Activated T-cell treated with anti-CD3 and anti-CD28 coated beads, Interleukin-2, amount 50 U/mL, for 48 hours (primary cell): ENCODE measurements around the gene WSB1.

ENCODE experiments used
- DNase-seq, 2 experiments: peaks; one replicate each; pipeline ENCODE4 v3.0.0-alpha.2; 2020

The WSB1 gene

DNA sequence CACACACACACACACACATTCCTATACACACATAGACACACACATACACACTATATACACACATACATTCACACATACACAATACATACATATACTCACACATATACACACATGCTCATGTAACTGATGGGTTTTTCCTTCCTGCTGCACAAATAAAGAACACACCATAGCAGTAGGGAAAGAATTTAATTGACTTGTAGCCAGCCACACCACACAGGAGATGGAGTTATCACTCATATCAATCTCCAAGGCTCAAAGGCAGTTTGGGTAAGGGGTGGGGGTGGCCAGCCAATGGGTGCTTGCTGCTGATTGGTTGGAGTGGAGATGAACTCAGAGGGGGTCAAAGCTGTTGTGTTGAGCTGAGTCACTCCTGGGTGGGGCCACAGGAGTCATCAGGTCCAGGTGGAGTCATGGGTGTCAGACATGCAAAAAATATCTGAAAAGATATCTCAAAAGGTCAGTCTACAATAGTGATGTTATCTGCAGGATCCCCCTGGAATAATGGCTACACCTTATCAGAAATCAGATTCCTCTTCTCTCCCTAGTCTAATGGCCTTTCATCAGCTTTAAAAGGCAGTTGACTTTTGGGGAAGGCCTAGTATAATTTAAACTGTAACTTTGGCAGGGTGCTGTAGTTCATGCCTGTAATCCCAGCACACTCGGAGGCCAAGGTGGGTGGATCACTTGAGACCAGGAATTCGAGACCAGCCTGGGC lies 46.1 kb downstream of the WSB1 start:
- peak; percentile 49 to 63 for DNase-seq

DNA sequence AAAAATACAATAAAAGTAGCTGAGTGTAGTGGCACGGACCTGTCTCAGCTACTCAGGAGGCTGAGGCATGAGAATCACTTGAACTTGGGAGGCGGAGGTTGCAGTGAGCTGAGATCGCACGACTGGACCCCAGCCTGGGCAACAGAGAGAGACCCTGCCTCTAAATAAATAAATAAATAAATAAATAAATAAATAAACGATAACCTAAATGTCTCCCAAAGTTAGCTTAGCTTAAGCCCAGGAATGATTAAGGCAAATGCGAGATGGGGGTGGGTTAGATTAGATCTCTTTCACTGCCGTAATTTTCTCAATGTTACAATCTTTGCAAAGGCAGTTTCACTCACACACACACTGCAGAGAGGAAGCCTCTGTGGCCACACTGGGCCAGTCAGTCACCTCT lies 46.7 kb downstream of the WSB1 start:
- no peak for DNase-seq

DNA sequence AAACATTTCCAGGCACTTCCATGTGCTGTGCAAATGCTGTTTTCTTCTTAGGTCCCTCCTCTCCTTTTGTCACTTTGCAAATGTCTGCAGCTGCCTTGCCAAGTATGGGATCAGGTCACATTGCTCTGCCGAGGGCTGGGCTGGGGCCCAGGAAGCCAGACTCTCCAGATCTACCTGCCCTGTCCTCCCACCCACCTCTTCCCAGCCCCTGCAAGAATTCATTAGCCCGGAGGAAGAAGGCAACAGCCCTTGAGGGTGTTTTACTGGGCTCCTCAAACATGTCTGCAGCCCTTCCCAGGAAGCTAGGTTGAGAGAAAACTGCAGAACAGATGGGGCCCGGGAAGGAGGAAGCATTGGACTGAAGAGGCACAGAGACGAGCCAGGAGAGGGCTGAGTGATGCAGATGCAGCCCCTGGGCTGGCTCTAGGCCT lies 47.1 kb downstream of the WSB1 start:
- no peak for DNase-seq

DNA sequence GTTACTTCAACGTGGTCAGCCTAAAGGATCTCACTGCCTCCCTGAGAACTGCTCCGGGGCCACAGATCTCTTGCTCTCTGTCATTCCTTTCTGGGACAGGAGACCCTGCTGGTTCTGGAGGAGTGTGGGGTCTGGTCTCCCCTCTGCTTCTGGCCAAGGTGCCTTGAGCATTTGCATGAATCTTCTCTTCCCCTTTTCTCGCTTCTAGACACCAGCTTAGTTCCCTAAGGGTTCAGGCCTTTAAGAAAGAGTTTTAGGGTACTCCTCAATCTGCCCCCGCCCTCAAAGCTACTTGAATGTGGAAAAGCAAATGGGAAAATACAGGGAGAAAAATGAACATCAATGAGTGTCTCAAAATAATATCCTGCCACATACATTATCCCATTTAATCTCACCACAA lies 48.1 kb downstream of the WSB1 start:
- DNase-seq: no peak

DNA sequence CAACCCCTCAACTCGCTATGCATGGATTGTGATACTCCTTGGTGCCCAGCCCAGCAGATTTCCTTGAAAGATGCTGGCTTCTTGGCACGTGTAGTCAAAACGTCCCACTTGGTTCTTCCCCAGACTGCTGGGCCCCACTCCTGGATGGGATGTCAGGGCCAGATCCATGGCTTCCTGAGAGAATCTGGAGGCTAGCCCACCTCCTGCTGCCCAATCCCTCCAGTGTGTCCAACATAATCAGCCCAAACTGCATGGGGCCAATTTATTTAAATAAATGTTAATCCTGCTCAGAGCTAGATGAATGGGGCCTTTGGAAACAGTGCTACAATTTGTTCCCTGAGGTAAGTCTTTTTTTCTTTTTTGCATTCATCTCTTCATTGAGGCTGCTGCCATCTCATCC lies 49.4 kb downstream of the WSB1 start:
- no peak for DNase-seq

DNA sequence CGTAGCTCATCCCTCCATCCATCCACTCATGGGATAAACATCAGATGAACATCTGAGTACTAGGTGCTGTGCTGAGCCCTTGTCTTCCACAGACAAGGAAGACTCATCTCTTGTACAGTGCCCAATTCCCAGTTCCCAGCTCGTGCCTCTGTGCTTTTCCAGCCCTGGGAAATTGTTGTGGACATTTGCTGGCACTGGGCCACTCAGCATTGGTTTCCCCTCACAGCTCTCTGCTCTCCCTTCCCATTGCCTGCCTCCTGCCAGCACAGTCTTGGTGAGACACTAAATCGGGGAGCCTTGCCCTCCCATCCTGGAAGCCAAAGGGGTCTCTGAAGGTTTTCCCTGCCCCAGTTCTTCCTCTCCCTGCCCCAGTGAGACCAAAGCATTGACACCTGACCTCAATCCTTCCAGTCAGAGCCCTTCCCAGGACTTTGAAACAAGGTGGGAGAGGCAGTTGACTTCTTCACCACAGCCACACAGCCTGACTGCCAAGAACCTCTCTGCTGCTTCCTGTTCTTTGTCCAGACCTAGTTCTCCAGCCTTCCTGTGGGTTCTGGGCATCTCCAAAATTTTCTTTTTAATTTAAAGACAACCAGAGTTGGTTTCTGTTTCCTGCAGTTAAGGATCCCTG lies 50.2 kb downstream of the WSB1 start:
- no peak for DNase-seq

DNA sequence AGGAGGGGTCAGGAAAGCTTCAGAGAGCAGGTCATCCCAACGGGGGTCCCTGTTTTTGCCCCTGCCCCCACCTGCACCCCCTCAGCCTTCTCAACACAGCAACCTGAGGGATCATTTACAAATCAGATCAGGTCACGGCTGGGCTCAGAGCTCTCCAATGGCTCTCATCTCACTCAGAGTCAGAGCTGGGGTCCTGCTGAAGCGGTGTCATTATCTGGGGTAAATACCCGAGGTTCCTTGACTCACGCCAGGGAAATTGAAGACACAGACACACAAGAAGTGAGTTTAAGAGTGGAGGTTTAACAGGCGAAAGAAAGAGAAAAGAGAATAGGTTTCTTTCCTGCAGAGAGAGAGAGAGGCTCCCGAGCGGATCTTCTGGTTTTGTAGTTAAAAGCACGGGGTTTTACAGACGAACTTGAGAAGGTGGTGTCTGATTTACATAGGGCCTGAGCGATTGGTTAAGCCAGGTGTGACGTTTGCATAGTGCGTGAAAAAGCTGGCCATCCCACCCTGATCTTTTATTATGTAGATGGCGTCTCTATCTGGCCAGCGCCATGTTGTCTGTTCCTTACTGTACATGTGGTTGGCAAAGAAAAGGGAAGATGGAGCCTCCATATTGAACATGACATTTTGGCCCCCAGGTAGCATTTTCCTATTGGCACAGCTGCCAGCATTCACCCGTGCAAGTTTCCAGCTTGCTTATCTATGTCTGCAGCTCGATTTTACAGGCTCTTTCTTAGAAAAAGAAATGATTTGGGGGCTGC lies 51.4 kb downstream of the WSB1 start:
- DNase-seq: no peak

DNA sequence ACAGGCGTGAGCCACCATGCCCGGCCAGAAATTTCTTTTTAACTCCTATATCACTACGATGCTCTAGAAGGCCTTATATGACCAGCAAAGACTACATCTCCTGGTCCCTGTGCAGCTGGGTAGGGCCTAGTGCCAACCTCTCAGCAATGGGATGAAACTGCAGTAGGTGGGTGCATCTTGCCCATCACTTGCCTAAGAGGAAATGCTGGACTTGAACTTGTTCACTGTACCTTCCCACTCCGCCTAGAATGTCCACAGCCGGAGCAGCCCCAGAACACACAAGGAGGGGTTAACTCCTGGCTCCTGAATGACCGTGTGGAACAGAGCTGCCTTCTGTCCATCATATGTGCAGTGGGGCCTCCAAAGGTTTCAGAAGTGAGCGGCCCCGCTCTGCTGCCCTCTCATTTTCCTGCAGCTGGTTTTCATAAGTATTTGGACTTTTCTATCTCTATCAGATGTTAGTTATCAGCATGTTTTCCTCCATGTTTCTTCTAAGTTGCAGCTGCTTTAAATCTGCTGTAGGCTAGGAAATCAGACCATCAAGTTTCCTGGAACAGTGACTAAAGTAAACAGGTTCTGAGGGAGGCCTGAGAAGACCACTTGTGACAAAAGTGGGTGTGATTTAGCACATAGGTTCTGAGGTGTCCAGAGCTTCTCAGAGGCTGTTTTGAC lies 52.5 kb downstream of the WSB1 start:
- DNase-seq: no peak

DNA sequence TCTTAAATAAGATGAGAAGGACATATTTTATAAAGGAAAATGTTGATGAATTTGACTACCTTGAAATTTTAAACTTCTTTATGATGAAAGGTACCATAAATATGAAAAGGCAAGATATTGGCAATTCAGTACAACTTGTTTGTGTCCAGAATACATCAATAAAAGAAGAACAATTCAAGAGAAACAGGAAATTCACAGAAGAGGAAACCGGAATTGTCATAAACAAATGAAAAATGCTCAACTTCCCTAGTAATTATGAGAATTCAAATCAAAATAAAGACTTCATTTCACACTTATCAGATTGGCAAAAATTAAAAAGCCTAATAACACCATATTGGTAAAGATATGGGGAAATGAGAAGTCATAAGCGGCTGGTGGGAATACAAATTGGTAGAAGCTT lies 54.3 kb downstream of the WSB1 start:
- no peak for DNase-seq

DNA sequence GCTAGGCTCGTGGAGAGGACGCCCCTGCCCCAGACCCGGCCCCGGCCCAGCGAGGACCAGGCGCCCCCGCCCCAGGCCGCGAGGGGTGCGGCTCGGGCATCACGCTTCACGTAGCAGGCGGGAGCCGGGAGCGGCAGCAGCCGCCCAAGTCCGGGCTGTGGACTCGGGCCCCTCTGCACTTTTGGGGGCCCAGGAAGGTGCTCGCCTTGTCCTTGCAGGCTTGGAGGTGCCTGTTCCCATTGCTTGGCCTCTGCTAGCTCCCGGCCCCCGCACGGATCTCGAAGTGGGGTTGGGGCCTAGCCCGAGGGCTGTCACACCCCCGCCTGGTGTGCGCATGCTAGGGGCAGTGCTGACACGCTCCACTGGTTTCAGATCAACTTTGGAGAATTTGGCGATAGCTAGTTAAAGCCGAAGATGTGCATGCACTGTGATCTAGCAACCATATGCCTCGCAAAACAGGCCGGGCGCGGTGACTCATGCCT lies 55.7 kb downstream of the WSB1 start:
- DNase-seq: no peak

DNA sequence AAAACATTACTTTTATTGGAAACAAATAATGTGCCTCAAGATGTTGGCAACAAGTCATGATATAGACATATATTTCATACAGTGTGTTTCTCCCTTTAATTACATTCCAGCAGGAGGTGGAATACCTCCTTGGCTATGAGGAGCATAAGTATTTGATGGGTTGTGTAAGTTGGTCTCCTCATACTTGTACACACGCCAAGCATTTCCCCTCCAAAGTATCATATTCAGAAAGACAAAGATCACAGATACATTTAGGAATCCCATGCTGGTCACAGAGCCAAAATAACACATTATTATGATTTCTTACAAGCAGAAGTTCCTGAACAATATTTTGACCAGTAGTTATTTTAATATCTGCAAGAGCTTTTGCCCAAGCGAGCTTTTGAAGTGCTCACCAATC lies 57.8 kb downstream of the WSB1 start:
- DNase-seq: no peak

DNA sequence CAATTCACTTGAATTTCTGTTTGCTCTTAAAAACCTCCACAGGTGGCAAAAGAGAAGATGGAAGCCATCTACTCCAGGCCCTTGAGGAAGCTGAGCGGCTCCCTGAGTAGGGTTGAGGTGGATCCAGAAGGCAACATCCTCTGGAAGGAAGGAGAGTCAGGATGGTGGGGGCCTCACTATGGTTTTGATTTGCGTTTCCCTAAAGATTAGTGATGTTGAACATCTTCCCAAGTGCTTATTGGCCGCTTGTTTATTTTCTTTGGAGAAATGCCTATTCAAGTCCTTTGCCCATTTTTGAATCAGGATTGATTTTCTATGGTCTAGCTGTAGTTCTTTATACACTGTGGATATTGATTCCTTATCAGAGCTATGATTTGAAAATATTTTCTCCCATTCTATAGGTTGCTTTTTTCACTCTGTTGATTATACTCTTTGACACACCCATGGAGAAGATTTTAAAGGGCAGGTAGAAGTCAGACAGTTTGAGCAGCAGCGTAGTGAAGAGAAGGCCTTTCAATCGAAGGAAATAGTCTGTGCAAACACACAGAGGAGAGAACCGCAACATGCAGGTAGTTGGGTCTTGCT lies 58.6 kb downstream of the WSB1 start:
- DNase-seq: no peak

DNA sequence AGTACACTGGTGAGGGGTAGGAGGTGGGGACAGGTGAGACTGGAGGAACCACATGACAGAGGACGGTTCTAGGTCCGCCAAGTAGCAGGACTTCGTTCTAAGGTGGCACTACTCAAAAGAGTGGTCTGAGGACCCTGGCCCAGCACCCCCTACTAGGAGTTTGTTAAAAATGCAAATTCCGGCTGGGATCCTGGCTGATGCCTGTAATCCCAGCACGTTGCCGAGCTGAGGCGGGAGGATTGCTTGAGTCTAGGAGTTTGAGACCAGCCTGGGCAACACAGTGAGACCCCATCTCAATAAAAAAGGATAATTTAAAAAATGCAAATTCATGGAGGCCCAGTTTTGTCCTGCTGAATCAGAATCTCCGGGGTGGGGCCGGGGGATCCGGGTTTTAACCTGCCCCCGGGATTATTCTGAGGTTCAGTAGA lies 59.1 kb downstream of the WSB1 start:
- no peak for DNase-seq

DNA sequence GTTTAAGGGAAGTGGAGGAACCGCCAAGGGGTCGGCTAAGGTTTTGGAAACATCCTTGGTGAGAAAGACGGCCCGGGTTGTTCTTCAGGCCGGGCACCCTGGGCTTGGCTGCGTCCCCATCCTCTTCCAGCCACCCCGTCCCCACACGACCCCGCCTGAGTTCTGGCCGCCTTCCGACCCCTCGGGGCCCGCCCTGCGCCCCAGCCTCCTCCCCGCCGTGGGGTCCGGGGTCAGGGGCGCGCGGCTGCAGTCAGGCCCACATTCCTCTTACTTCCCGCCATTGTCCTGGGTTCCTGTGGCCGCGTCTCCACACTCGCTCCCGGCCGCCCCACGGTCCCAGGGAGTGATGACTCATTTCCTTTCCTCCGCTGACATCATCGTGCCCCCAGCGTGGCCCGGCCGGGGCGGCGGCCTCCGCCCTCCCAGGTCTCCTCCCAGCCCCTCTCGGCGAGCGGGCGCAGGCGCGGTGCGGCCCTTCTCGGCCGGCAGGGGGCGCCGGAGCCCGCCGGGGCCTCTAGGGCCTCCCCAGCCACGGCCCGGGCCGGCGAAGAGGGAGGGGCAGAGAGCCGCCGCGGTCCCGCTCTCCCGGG lies 59.6 kb downstream of the WSB1 start:
- peak; percentile 88 to 92 for DNase-seq

DNA sequence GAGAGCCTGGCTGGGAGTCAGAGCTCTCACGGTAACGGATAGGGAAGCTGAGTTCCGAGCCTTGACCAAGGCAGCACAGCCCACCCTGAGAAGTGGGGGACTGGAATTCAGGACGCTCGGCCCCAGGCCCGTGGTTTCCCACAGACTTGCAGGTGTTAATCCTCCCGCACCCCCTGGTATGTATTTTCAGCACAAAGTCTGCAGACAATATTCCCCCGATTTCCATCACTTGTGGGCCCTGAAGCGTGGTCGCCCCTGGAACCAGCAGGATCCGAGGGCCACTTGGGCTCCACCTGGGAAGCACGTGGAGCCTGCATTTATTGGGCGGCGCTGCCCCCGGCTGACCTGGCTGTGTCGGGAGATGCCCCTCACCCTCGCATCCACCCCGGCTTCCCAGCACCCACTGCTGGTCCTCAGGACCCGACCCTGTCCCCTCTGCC lies 60.2 kb downstream of the WSB1 start:
- no peak for DNase-seq

DNA sequence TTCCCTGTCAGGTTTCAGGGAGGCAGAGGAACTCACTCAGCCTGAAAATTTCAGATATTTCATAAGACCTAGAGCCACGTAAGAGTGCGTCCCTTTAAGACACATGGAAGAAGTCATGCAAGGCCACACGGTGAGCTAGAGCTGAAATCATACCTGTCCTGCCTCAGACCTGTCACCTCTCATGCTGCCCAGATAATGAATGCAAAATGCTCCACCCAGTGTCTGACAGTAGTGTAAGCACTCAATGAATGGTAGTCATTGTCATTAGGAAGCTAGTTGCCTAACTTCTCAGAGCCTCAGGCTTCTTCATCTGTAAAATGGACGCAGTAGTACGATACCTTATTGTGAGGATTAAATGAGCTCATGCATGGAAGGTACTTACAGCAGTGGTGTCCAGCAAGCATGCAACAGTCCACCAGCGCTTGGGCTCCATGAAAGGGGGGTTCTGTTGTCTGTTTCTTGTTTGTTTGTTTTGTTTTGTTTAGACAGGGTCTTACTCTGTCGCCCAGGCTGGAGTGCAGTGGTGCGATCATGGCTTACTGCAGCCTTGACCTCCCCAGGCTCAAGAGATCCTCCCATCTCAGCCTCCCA lies 60.7 kb downstream of the WSB1 start:
- no peak for DNase-seq

DNA sequence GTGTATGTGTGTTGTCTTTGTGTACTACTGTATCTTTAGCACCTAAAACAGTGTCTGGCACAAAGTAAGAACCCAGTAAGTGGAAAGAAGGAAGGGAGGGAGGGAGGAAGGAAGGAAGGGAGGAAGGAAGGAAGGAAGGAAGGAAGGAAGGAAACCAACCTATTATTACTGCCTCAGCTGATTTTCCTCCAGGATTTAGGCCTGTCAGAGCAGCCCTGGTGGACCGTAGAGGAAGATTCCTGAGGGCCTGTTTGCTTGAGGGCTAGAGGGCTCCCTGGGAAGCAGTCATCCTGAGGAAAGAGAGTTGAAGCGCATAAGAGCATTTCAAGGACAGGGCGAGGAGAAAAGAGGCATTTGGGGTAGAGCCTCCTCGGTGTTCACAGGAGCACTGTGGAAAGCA lies 61.5 kb downstream of the WSB1 start:
- no peak for DNase-seq

DNA sequence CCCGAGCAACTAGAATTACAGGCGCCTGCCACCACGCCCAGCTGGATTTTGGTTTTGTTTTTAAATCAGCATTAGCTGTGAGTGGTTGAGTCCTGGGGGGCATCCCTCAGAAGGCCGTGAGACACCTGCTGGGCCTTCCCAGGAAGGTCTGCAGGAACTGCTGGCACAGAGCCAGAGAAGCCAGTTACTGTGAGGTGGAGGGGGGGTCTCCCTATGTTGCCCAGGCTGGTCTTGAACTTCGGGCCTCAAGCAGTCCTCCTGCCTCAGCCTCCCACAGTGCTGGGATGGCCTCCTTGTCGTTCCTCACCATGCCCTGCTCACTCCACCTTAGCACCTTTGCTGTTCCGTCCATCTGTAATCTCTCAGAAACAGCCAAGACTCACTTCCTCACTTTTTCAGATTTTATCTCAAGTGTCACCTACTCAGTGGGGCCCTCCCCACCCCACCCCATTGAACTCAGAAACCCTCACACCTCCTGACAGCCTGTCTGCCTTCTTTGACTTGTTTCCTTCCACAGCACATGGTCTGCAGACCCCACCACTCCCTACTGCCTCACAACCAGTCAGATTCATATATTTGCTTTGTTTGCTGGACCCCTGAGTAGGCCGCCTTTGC lies 62.3 kb downstream of the WSB1 start:
- no peak for DNase-seq

DNA sequence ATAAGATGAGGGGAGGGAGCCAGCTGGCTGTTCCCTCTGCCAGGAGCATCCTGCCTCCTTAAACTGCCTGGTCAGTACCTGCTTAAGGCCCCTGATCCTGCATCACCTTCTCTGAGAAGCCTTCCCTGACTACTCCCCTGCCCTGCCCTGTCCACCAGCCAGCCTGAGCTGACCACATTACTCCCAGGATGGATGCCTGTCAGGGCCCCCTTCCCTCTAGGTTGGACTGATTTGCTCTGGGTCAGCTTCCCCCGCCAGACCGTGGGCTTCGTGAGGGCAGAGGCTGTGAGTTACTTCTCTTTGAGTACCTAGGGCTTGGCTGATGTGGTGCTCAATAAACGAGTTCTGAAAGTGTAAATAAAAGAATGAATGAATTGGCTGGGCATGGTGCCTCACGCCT lies 63.3 kb downstream of the WSB1 start:
- DNase-seq: no peak

DNA sequence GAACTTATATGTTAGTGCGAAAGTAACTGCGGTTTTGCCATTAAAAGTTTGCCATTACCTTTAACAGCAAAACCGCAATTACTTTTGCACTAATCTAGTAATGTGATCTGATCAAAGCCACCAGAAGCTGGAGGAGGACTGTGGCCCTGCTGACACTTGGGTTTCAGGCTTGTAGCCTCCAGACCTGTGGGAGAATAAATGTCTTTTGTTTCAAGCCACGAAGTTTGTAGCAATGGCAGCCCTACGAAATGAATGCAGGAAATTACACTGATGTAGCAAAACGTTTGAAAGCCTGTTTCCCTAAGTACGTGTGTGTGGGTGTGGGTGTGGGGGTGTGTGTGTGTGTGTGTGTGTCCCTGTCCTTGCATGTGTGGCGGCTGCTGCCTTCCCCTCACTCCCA lies 66.6 kb downstream of the WSB1 start:
- no peak for DNase-seq

DNA sequence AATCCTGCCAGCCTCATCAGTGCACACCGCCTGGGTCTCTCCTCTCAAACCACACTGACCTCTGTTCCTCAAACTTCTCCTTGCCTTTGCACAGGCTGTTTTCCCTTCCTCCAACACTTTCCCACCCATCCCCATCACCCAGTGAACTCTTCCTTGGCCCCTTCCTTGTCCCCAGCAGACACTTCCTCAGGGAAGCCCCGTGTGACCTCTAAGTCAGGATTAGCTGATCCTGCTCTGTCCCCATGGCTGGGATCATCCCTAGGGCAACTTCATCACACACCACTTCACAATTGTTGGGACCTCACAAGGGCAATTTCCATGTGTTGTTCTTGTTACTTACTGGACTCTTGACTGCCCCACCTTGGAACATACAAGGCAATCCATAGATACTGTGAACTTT lies 67.8 kb downstream of the WSB1 start:
- DNase-seq: no peak

DNA sequence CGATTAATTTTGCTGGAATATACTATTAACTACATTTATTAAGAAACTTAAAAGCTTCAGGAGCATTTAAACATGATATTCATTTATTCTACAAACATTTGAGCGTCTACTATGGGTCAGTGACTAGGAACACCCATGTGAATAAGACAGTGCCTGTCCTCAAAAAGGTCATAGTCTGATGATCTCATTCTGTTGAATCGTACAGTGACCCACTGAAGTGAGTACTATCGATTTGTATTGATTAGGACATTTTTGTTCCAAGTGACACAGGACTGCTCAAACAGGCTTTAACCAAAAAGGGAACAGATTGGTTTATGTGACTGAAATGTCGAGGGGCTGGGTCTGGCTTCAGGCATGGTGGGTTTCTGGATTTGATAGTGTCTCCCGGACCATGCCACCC lies 68.6 kb downstream of the WSB1 start:
- no peak for DNase-seq
